PC-3 (cell line): ENCODE measurements around the gene SLC25A25. TPM values are rescaled to one million over a fixed set of nuclear protein-coding genes. Genes with fewer than 3 reads are reported as not detected.

Source experiments
- ATAC-seq: fragments of 200-7000 bp; cut with Tn5 transposase; 2 replicates; pipeline ENCODE4 v1.9.1; 2020; ENCODE audit warnings: mild to moderate bottlenecking, moderate library complexity
- BruUV-seq: library from RNA; stranded (reverse); fragments of 400-500 nt; replicated peaks from 2 replicates; lab custom pipeline; 2021; lab: Mats Ljungman, UMichigan
- CTCF ChIA-PET: fragments of 300-600 bp; sonication (Branson Sonifier 250); formaldehyde crosslinking; loops from one replicate; lab custom pipeline; 2022; ENCODE audit warnings: antibody characterized with exemption; lab: Charles Lee
- POLR2A ChIA-PET: fragments of 300-600 bp; sonication (Branson Sonifier 250); formaldehyde crosslinking; loops from one replicate; lab custom pipeline; 2022; ENCODE audit warnings: antibody characterized with exemption; ENCODE audit not compliant: unreplicated experiment; lab: Charles Lee
- DNase-seq: peaks from one replicate; pipeline ENCODE4 v3.0.0-alpha.2; 2015
- H2AFZ ChIP-seq: fragments of 300-600 bp; sonication (generic); 2 replicates; pipeline ENCODE4 v1.6.0; 2016; ENCODE audit warnings: antibody characterized with exemption, low read length
- H3F3A ChIP-seq: fragments of 300-600 bp; sonication (generic); one replicate; pipeline ENCODE4 v1.6.0; 2017; ENCODE audit warnings: antibody characterized with exemption, low read length, control low read depth, mild to moderate bottlenecking; ENCODE audit not compliant: unreplicated experiment
- H3K27ac ChIP-seq: fragments of 300-600 bp; sonication (generic); 2 replicates; pipeline ENCODE4 v1.5.1; 2016; ENCODE audit warnings: mild to moderate bottlenecking, low read length
- H3K27me3 ChIP-seq: fragments of 300-600 bp; sonication (generic); 2 replicates; pipeline ENCODE4 v1.6.1; 2016; ENCODE audit warnings: low read length, mixed read lengths
- H3K36me3 ChIP-seq: fragments of 300-600 bp; sonication (generic); 2 replicates; pipeline ENCODE4 v1.6.1; 2016; ENCODE audit warnings: low read depth, mixed run types, low read length, mixed read lengths
- H3K4me1 ChIP-seq: fragments of 300-600 bp; sonication (generic); 2 replicates; pipeline ENCODE4 v1.5.1; 2016; ENCODE audit warnings: low read length; ENCODE audit not compliant: insufficient read depth
- H3K4me2 ChIP-seq: fragments of 300-600 bp; sonication (generic); 2 replicates; pipeline ENCODE4 v1.6.0; 2016; ENCODE audit warnings: low read length
- H3K4me3 ChIP-seq: fragments of 300-600 bp; sonication (generic); 2 replicates; pipeline ENCODE4 v1.5.1; 2016; ENCODE audit warnings: mild to moderate bottlenecking, low read length, mixed read lengths
- H3K79me2 ChIP-seq: fragments of 300-600 bp; sonication (generic); 2 replicates; pipeline ENCODE4 v1.6.1; 2017; ENCODE audit warnings: low read length, mixed read lengths
- H3K9ac ChIP-seq: fragments of 300-600 bp; sonication (generic); 2 replicates; pipeline ENCODE4 v1.6.0; 2016; ENCODE audit warnings: mild to moderate bottlenecking, low read length
- H3K9me2 ChIP-seq: fragments of 300-600 bp; sonication (generic); replicated peaks from 2 replicates; pipeline ENCODE4 v1.6.1; 2016; ENCODE audit warnings: mixed run types, low read length, mixed read lengths
- H3K9me3 ChIP-seq: fragments of 300-600 bp; sonication (generic); 2 replicates; pipeline ENCODE4 v1.6.1; 2016; ENCODE audit warnings: low read length, mixed read lengths
- H4K20me1 ChIP-seq: fragments of 300-600 bp; sonication (generic); 2 replicates; pipeline ENCODE4 v1.6.1; 2016; ENCODE audit warnings: low read length, mixed read lengths
- EZH2 ChIP-seq: fragments of 300-600 bp; sonication (generic); IDR thresholded peaks from one replicate; pipeline ENCODE4 v1.6.1; 2017; ENCODE audit warnings: antibody characterized with exemption, mild to moderate bottlenecking, low read length; ENCODE audit not compliant: unreplicated experiment
- EZH2phosphoT487 ChIP-seq: fragments of 300-600 bp; sonication (generic); IDR thresholded peaks from 2 replicates; pipeline ENCODE4 v1.6.1; 2018; ENCODE audit warnings: mild to moderate bottlenecking, antibody characterized with exemption, low read length, borderline replicate concordance
- intact Hi-C: fragments of 100-400 bp; cut with micrococcal nuclease; formaldehyde crosslinking; loops from 2 replicates; pipeline ENCODE4 v1.9.0; 2023
- total RNA-seq: library from RNA; depleted of rRNA; stranded (reverse); fragments of >200 nt; gene quantifications from 2 replicates; pipeline ENCODE4 v1.2.3, GENCODE V29; 2014
- TF ChIP-seq, protein P1 (sequence below): fragments of 300-600 bp; sonication (generic); conservative IDR thresholded peaks from 2 replicates; pipeline ENCODE4 v1.5.1; 2017; ENCODE audit warnings: antibody characterized with exemption, low read depth, mild to moderate bottlenecking, low read length

The SLC25A25 gene
- total RNA-seq, 1 experiment from 2014 or later, result 25.2 TPM

- no peak for TF ChIP-seq EZH2phosphoT487
- no peak for TF ChIP-seq EZH2
- TF ChIP-seq, protein P1, sequence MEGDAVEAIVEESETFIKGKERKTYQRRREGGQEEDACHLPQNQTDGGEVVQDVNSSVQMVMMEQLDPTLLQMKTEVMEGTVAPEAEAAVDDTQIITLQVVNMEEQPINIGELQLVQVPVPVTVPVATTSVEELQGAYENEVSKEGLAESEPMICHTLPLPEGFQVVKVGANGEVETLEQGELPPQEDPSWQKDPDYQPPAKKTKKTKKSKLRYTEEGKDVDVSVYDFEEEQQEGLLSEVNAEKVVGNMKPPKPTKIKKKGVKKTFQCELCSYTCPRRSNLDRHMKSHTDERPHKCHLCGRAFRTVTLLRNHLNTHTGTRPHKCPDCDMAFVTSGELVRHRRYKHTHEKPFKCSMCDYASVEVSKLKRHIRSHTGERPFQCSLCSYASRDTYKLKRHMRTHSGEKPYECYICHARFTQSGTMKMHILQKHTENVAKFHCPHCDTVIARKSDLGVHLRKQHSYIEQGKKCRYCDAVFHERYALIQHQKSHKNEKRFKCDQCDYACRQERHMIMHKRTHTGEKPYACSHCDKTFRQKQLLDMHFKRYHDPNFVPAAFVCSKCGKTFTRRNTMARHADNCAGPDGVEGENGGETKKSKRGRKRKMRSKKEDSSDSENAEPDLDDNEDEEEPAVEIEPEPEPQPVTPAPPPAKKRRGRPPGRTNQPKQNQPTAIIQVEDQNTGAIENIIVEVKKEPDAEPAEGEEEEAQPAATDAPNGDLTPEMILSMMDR, result no peak
- Histone ChIP-seq H3K79me2 (no peaks in the 10 kb centered on the region), H3K4me3 (no peak overlapping the region), H3K4me1 (peaks cover 29% of the 10 kb centered on the region), H4K20me1 (no peaks in the 10 kb centered on the region), H3K27me3 (no peaks in the 10 kb centered on the region), H3K9me2 (no peaks in the 10 kb centered on the region), H3K27ac (no peak overlapping the region), H3K9me3 (no peaks in the 10 kb centered on the region), H3K36me3 (no peaks in the 10 kb centered on the region), H3K9ac (no peak overlapping the region), H3F3A (no peaks in the 10 kb centered on the region), H2AFZ (no peak overlapping the region), H3K4me2 (0 out of 2 replicates have a peak overlapping the region, but pooled peaks have one; percentile 22)
- no peak for ATAC-seq
- CTCF ChIA-PET, result no interaction called here
- POLR2A ChIA-PET, result no interaction called here
- intact Hi-C loops, result no loop called here
- BruUV-seq, result no TSS peak
- DNase-seq, result no peak
These were observed 18.2 kb upstream of the SLC25A25 start for GRCh38 chr9:128049843-128050242.

GRCh38 chr9:128051932-128052709, 15.9 kb upstream of the SLC25A25 start:
- Histone ChIP-seq H3K4me1 (peaks cover 31% of the 10 kb centered on the region), H3K9me3 (no peaks in the 10 kb centered on the region), H3K4me3 (no peak overlapping the region), H3F3A (no peaks in the 10 kb centered on the region), H3K36me3 (no peaks in the 10 kb centered on the region), H3K9ac (peak overlapping the region; percentile 37), H3K79me2 (no peaks in the 10 kb centered on the region), H3K9me2 (no peaks in the 10 kb centered on the region), H3K4me2 (peak overlapping the region; percentile 56), H4K20me1 (no peaks in the 10 kb centered on the region), H3K27me3 (no peaks in the 10 kb centered on the region), H3K27ac (peak overlapping the region; percentile 94), H2AFZ (0 out of 2 replicates have a peak overlapping the region, but pooled peaks have one; percentile 15)
- no TSS peak for BruUV-seq
- TF ChIP-seq, protein P1, result no peak
- no peak for TF ChIP-seq EZH2
- TF ChIP-seq EZH2phosphoT487, result no peak
- ChIA-PET POLR2A (no interaction called here), CTCF (no interaction called here)
- intact Hi-C loops, result no loop called here
- ATAC-seq, result peak; percentile 53
- peak; percentile 80 for DNase-seq

DNA sequence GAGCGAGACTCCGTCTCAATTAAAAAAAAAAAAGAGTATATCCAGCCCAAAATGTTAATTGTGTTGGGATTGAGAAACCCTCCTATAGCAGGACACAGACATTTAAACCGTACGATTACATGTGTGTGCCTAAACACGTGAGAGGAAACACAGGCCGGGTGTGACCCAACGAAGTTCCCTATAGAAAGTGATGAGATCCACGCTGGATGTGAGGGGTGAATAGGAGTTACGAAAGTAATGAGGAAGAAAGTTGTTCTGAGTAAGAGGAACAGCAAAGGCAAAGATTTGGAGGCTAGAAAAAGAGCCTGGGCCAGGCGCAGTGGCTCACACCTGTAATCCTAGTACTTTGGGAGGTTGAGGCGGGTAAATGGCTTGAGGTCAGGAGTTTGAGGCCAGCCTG, 14.5 kb upstream of the SLC25A25 start:
- H3K27me3 ChIP-seq, result no peaks in the 10 kb centered on the region
- no peaks in the 10 kb centered on the region for H3K9me3 ChIP-seq
- H3K79me2 ChIP-seq, result no peaks in the 10 kb centered on the region
- no peaks in the 10 kb centered on the region for H3K9me2 ChIP-seq
- H2AFZ ChIP-seq, result no peak overlapping the region
- CTCF ChIA-PET, result no interaction called here
- POLR2A ChIA-PET, result no interaction called here
- H3K36me3 ChIP-seq, result no peaks in the 10 kb centered on the region
- H3K4me2 ChIP-seq, result no peak overlapping the region
- no peak overlapping the region for H3K4me3 ChIP-seq
- no peak for DNase-seq
- H3F3A ChIP-seq, result no peaks in the 10 kb centered on the region
- H4K20me1 ChIP-seq, result no peaks in the 10 kb centered on the region
- no peak overlapping the region for H3K9ac ChIP-seq
- BruUV-seq, result no TSS peak
- intact Hi-C loops, result no loop called here
- no peak overlapping the region for H3K27ac ChIP-seq
- TF ChIP-seq EZH2 (no peak), EZH2phosphoT487 (no peak)
- TF ChIP-seq, protein P1, result no peak
- ATAC-seq, result no peak
- peaks cover 41% of the 10 kb centered on the region for H3K4me1 ChIP-seq
